A549 (cell line): ENCODE data around the gene AAR2.

Source experiments
- CHD2 ChIP-seq: fragments of 150-350 bp; IDR thresholded peaks from 2 replicates; pipeline ENCODE4 v1.6.1; 2014; ENCODE audit warnings: low read length; ENCODE audit not compliant: partially characterized antibody
- EP300 ChIP-seq, 2 experiments: fragments of >200 bp; sonication (Bioruptor Twin); formaldehyde crosslinking; IDR thresholded peaks; 2 replicates in 1 of 2; 3 replicates in 1 of 2; pipeline ENCODE4 v1.6.1; 2016 to 2017
- MAFK ChIP-seq: fragments of 450-650 bp; IDR thresholded peaks from 2 replicates; pipeline ENCODE4 v1.6.1; 2014; ENCODE audit not compliant: partially characterized antibody
- RFX5 ChIP-seq: fragments of 450-650 bp; IDR thresholded peaks from 2 replicates; pipeline ENCODE4 v1.7.1; 2014; ENCODE audit warnings: antibody characterized with exemption, mild to moderate bottlenecking, moderate library complexity
- SREBF2 ChIP-seq: fragments of 450-650 bp; IDR thresholded peaks from 2 replicates; pipeline ENCODE4 v1.6.1; 2014; ENCODE audit warnings: mild to moderate bottlenecking, moderate library complexity
- TF ChIP-seq, protein P1 (sequence below): fragments of >200 bp; sonication (Bioruptor Twin); formaldehyde crosslinking; IDR thresholded peaks from 3 replicates; pipeline ENCODE4 v1.5.1; 2016
- TF ChIP-seq, protein P2 (sequence below): fragments of 200-600 bp; sonication (generic); IDR thresholded peaks from 2 replicates; pipeline ENCODE4 v1.6.1; 2016; ENCODE audit warnings: antibody characterized with exemption, mild to moderate bottlenecking, moderate library complexity

DNA sequence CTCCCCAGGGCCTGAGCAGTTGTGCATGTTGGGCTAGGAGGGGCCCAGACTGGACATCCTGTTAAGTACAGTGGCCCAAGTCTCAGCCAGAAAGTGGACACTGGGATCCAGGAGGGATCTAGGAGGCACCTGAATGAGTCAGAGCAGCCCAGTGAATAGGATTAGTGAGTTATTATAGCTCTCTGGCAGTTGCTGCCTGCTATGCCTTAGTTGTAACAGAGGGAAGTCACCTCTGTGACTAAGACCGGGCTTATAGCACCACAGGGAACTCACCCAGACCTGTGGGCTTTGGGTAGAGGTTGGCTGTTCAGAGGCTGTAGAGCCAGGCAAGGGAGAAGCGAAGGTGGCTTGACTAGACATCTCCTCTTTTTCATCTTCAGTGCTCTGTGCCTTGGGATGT lies 39.0 kb upstream of the AAR2 start:
- TF ChIP-seq, protein P1, sequence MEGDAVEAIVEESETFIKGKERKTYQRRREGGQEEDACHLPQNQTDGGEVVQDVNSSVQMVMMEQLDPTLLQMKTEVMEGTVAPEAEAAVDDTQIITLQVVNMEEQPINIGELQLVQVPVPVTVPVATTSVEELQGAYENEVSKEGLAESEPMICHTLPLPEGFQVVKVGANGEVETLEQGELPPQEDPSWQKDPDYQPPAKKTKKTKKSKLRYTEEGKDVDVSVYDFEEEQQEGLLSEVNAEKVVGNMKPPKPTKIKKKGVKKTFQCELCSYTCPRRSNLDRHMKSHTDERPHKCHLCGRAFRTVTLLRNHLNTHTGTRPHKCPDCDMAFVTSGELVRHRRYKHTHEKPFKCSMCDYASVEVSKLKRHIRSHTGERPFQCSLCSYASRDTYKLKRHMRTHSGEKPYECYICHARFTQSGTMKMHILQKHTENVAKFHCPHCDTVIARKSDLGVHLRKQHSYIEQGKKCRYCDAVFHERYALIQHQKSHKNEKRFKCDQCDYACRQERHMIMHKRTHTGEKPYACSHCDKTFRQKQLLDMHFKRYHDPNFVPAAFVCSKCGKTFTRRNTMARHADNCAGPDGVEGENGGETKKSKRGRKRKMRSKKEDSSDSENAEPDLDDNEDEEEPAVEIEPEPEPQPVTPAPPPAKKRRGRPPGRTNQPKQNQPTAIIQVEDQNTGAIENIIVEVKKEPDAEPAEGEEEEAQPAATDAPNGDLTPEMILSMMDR = no peak
- TF ChIP-seq MAFK (no peak), EP300 (IDR thresholded peaks at IDR 0.05) (no peak), SREBF2 (no peak), CHD2 (no peak), RFX5 (no peak)
- TF ChIP-seq, protein P2, sequence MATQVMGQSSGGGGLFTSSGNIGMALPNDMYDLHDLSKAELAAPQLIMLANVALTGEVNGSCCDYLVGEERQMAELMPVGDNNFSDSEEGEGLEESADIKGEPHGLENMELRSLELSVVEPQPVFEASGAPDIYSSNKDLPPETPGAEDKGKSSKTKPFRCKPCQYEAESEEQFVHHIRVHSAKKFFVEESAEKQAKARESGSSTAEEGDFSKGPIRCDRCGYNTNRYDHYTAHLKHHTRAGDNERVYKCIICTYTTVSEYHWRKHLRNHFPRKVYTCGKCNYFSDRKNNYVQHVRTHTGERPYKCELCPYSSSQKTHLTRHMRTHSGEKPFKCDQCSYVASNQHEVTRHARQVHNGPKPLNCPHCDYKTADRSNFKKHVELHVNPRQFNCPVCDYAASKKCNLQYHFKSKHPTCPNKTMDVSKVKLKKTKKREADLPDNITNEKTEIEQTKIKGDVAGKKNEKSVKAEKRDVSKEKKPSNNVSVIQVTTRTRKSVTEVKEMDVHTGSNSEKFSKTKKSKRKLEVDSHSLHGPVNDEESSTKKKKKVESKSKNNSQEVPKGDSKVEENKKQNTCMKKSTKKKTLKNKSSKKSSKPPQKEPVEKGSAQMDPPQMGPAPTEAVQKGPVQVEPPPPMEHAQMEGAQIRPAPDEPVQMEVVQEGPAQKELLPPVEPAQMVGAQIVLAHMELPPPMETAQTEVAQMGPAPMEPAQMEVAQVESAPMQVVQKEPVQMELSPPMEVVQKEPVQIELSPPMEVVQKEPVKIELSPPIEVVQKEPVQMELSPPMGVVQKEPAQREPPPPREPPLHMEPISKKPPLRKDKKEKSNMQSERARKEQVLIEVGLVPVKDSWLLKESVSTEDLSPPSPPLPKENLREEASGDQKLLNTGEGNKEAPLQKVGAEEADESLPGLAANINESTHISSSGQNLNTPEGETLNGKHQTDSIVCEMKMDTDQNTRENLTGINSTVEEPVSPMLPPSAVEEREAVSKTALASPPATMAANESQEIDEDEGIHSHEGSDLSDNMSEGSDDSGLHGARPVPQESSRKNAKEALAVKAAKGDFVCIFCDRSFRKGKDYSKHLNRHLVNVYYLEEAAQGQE = no peak
